ENCODE results near the gene FLOT1. TPM values are rescaled to one million over a fixed set of nuclear protein-coding genes. Genes with fewer than 3 reads are reported as not detected.
"Not testable (repeated sequence)": the region's sequence is repeated elsewhere in the genome, so short reads cannot be mapped to it uniquely, and the experiment has no call there.

The FLOT1 gene
- polyA plus RNA-seq, 1 donor (not counting 4 experiments of a cell fraction or from before 2014, with no cell fraction given): 21.6 TPM

- no peaks in the 10 kb centered on the region for H3K27me3 ChIP-seq (ENCODE audit: control insufficient read depth, extremely low read depth, insufficient read depth, low read length)
- H3K9ac ChIP-seq (ENCODE audit: control insufficient read depth, extremely low read depth, insufficient read depth, low read length): peak overlapping the region; percentile 18
- FAIRE-seq (no peak), DNase-seq (ENCODE audit: low read depth, low spot score) (no peak)
- dilution Hi-C loops (cut with MboI; ENCODE audit: extremely low pct_ligation_motif_present, low sequenced_read_pairs): no loop called here
- peaks cover 56% of the 10 kb centered on the region for H3K4me1 ChIP-seq (ENCODE audit: control insufficient read depth, extremely low read depth, insufficient read depth, low read length)
- no peak for TF ChIP-seq EZH2 (IDR thresholded peaks at IDR 0.05; ENCODE audit: low read length)
- no peak for TF ChIP-seq CTCF (optimal IDR thresholded peaks at IDR 0.05 in 1 of 3, IDR thresholded peaks at IDR 0.05 in 1 of 3, conservative IDR thresholded peaks at IDR 0.05 in 1 of 3; ENCODE audit: extremely low read depth in 1 of 3, insufficient read depth in 2 of 3, low read length in 3 of 3)
- no peaks in the 10 kb centered on the region for H3K9me3 ChIP-seq (ENCODE audit: control insufficient read depth, low read depth, low read length)
- H2AFZ ChIP-seq (ENCODE audit: control insufficient read depth, low read length): no peak overlapping the region
- H3K27ac ChIP-seq (ENCODE audit: control insufficient read depth, insufficient read depth, low read length): peak overlapping the region; percentile 76
- no peaks in the 10 kb centered on the region for H3K36me3 ChIP-seq (ENCODE audit: control insufficient read depth in 2 of 2, extremely low read depth in 1 of 2, insufficient read depth in 2 of 2, low read length in 2 of 2)
- H3K4me2 ChIP-seq (ENCODE audit: control insufficient read depth, extremely low read depth, insufficient read depth, low read depth, low read length): peak overlapping the region; percentile 35
- no peak overlapping the region for H3K4me3 ChIP-seq (ENCODE audit: control insufficient read depth in 2 of 3, extremely low read depth in 1 of 3, insufficient read depth in 2 of 3, low read depth in 1 of 3, low read length in 3 of 3)
- H4K20me1 ChIP-seq (ENCODE audit: control insufficient read depth, extremely low read depth, insufficient read depth, low read length): no peaks in the 10 kb centered on the region
- no peaks in the 10 kb centered on the region for H3K9me1 ChIP-seq (ENCODE audit: control insufficient read depth, extremely low read depth, insufficient read depth, low read length)
- H3K79me2 ChIP-seq (ENCODE audit: control insufficient read depth, insufficient read depth, low read length): no peaks in the 10 kb centered on the region
Measured at GRCh38 chr6:30759575-30760239, 17.2 kb upstream of the FLOT1 start.

DNA sequence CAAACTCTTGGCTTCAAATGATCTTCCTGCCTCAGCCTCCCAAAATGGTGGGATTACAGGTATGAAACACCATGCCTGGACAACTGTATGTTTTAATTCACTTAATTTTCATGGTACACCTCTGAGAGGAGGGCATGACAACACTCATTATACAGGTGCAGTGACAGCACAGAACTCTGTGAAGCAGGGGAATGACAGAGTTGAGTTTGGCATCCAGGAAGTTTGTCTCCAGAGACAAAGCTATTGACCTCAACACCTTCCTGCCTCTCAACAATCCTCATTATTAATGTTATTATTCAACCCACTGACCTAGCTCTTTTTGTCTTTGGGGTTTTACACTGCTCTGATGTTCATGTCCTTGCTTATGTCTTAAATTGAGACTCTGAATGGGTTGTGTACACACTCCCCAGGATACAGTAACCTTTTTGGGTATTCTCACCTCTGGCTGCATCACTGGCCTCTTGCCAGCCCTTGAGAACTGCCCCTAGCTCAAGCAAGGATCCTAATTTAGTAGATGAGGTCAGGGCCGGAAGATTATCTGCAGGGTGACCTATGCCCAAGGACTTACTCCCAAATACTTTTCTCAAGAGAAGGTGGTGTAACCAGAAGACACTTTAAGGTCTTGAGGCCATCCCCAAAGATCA, 14.9 kb upstream of the FLOT1 start:
- no peaks in the 10 kb centered on the region for H3K9me3 ChIP-seq (ENCODE audit: control insufficient read depth, low read depth, low read length)
- DNase-seq (ENCODE audit: low read depth, low spot score): no peak
- H3K9me1 ChIP-seq (ENCODE audit: control insufficient read depth, extremely low read depth, insufficient read depth, low read length): no peaks in the 10 kb centered on the region
- FAIRE-seq: no peak
- H3K4me3 ChIP-seq (ENCODE audit: control insufficient read depth in 2 of 3, extremely low read depth in 1 of 3, insufficient read depth in 2 of 3, low read depth in 1 of 3, low read length in 3 of 3): no peak overlapping the region
- H2AFZ ChIP-seq (ENCODE audit: control insufficient read depth, low read length): no peak overlapping the region
- H3K36me3 ChIP-seq (ENCODE audit: control insufficient read depth in 2 of 2, extremely low read depth in 1 of 2, insufficient read depth in 2 of 2, low read length in 2 of 2): no peaks in the 10 kb centered on the region
- H3K27me3 ChIP-seq (ENCODE audit: control insufficient read depth, extremely low read depth, insufficient read depth, low read length): no peaks in the 10 kb centered on the region
- dilution Hi-C loops (cut with MboI; ENCODE audit: extremely low pct_ligation_motif_present, low sequenced_read_pairs): no loop called here
- H3K9ac ChIP-seq (ENCODE audit: control insufficient read depth, extremely low read depth, insufficient read depth, low read length): no peak overlapping the region
- peaks cover 59% of the 10 kb centered on the region for H3K4me1 ChIP-seq (ENCODE audit: control insufficient read depth, extremely low read depth, insufficient read depth, low read length)
- no peaks in the 10 kb centered on the region for H4K20me1 ChIP-seq (ENCODE audit: control insufficient read depth, extremely low read depth, insufficient read depth, low read length)
- no peak overlapping the region for H3K27ac ChIP-seq (ENCODE audit: control insufficient read depth, insufficient read depth, low read length)
- TF ChIP-seq EZH2 (IDR thresholded peaks at IDR 0.05; ENCODE audit: low read length) (no peak), CTCF (optimal IDR thresholded peaks at IDR 0.05 in 1 of 3, IDR thresholded peaks at IDR 0.05 in 1 of 3, conservative IDR thresholded peaks at IDR 0.05 in 1 of 3; ENCODE audit: extremely low read depth in 1 of 3, insufficient read depth in 2 of 3, low read length in 3 of 3) (no peak)
- H3K4me2 ChIP-seq (ENCODE audit: control insufficient read depth, extremely low read depth, insufficient read depth, low read depth, low read length): no peak overlapping the region
- H3K79me2 ChIP-seq (ENCODE audit: control insufficient read depth, insufficient read depth, low read length): no peaks in the 10 kb centered on the region

GRCh38 chr6:30756405-30757003, 14.0 kb upstream of the FLOT1 start:
- H4K20me1 ChIP-seq (ENCODE audit: control insufficient read depth, extremely low read depth, insufficient read depth, low read length); H3K4me2 ChIP-seq (ENCODE audit: control insufficient read depth, extremely low read depth, insufficient read depth, low read depth, low read length); dilution Hi-C loops (cut with MboI; ENCODE audit: extremely low pct_ligation_motif_present, low sequenced_read_pairs); DNase-seq (ENCODE audit: low read depth, low spot score); H2AFZ ChIP-seq (ENCODE audit: control insufficient read depth, low read length); H3K27ac ChIP-seq (ENCODE audit: control insufficient read depth, insufficient read depth, low read length); H3K9ac ChIP-seq (ENCODE audit: control insufficient read depth, extremely low read depth, insufficient read depth, low read length); H3K9me1 ChIP-seq (ENCODE audit: control insufficient read depth, extremely low read depth, insufficient read depth, low read length); FAIRE-seq; H3K27me3 ChIP-seq (ENCODE audit: control insufficient read depth, extremely low read depth, insufficient read depth, low read length); H3K79me2 ChIP-seq (ENCODE audit: control insufficient read depth, insufficient read depth, low read length); H3K4me3 ChIP-seq (ENCODE audit: control insufficient read depth in 2 of 3, extremely low read depth in 1 of 3, insufficient read depth in 2 of 3, low read depth in 1 of 3, low read length in 3 of 3); H3K9me3 ChIP-seq (ENCODE audit: control insufficient read depth, low read depth, low read length); H3K36me3 ChIP-seq (ENCODE audit: control insufficient read depth in 2 of 2, extremely low read depth in 1 of 2, insufficient read depth in 2 of 2, low read length in 2 of 2): not testable (repeated sequence)
- peaks cover 59% of the 10 kb centered on the region for H3K4me1 ChIP-seq (ENCODE audit: control insufficient read depth, extremely low read depth, insufficient read depth, low read length)

All from keratinocyte (primary cell).